WTC11 (cell line): Measurements from ENCODE around the gene SMAD3. TPM values are rescaled to one million over a fixed set of nuclear protein-coding genes. Genes with fewer than 3 reads are reported as not detected.

Source experiments
- ATAC-seq: fragments of 200-7000 bp; cut with Tn5 transposase; 2 replicates; pipeline ENCODE4 v1.10.0; 2021; ENCODE audit warnings: mild to moderate bottlenecking, moderate library complexity
- CTCF ChIA-PET: fragments of 300-600 bp; sonication (Branson Sonifier 250); formaldehyde crosslinking; loops from one replicate; lab custom pipeline; 2021; ENCODE audit warnings: antibody characterized with exemption; lab: Charles Lee
- POLR2A ChIA-PET: fragments of 350-600 bp; sonication (Branson Sonifier 250); formaldehyde crosslinking; loops from one replicate; lab custom pipeline; 2021; ENCODE audit warnings: antibody characterized with exemption; lab: Charles Lee
- DNase-seq: peaks from one replicate; pipeline ENCODE4 v3.0.0; 2021; ENCODE audit warnings: low spot score
- H3K27ac Mint-ChIP-seq: 2 replicates; pipeline ENCODE4 v1.8.0; 2021; ENCODE audit warnings: mixed read lengths
- H3K27me3 Mint-ChIP-seq: 2 replicates; pipeline ENCODE4 v1.8.0; 2021; ENCODE audit warnings: low read depth, mild to moderate bottlenecking, moderate library complexity, mixed read lengths
- H3K36me3 Mint-ChIP-seq: 2 replicates; pipeline ENCODE4 v1.8.0; 2021; ENCODE audit warnings: mixed read lengths
- H3K4me1 Mint-ChIP-seq: 2 replicates; pipeline ENCODE4 v1.8.0; 2022; ENCODE audit warnings: mixed read lengths
- H3K4me3 Mint-ChIP-seq: 2 replicates; pipeline ENCODE4 v1.8.0; 2021; ENCODE audit warnings: mild to moderate bottlenecking, moderate library complexity, mixed read lengths
- H3K9me3 Mint-ChIP-seq: 2 replicates; pipeline ENCODE4 v1.8.0; 2021; ENCODE audit warnings: mixed read lengths
- ATF3 ChIP-seq: sonication (generic); formaldehyde crosslinking; conservative IDR thresholded peaks from 2 replicates; pipeline ENCODE4 v1.8.1; 2022; ENCODE audit warnings: mild to moderate bottlenecking, missing genetic modification reagents
- E2F1 ChIP-seq: sonication (generic); formaldehyde crosslinking; IDR thresholded peaks from 2 replicates; pipeline ENCODE4 v1.8.0; 2022; ENCODE audit warnings: mild to moderate bottlenecking, missing genetic modification reagents
- E2F5 ChIP-seq: sonication (generic); formaldehyde crosslinking; IDR thresholded peaks from 2 replicates; pipeline ENCODE4 v1.8.1; 2022; ENCODE audit warnings: mild to moderate bottlenecking, moderate library complexity, missing genetic modification reagents
- ERG ChIP-seq: fragments of 250-450 bp; sonication (Bioruptor Pico); IDR thresholded peaks from 2 replicates; pipeline ENCODE4 v1.8.0; 2021; ENCODE audit warnings: mild to moderate bottlenecking
- ESRRA ChIP-seq: sonication (generic); formaldehyde crosslinking; IDR thresholded peaks from 2 replicates; pipeline ENCODE4 v1.8.1; 2022; ENCODE audit warnings: mild to moderate bottlenecking, missing genetic modification reagents, borderline replicate concordance
- FOXP1 ChIP-seq: sonication (generic); formaldehyde crosslinking; IDR thresholded peaks from 2 replicates; pipeline ENCODE4 v1.8.0; 2022; ENCODE audit warnings: missing genetic modification reagents, mild to moderate bottlenecking, moderate library complexity, borderline replicate concordance
- GABPB1 ChIP-seq: sonication (generic); formaldehyde crosslinking; IDR thresholded peaks from 2 replicates; pipeline ENCODE4 v1.8.1; 2023; ENCODE audit warnings: mild to moderate bottlenecking, missing genetic modification reagents
- GRHL2 ChIP-seq: fragments of 250-450 bp; sonication (Bioruptor Pico); IDR thresholded peaks from 2 replicates; pipeline ENCODE4 v1.8.0; 2022; ENCODE audit warnings: mild to moderate bottlenecking, moderate library complexity; ENCODE audit not compliant: insufficient replicate concordance, severe bottlenecking
- JAZF1 ChIP-seq: fragments of 250-450 bp; sonication (Bioruptor Pico); IDR thresholded peaks from 2 replicates; pipeline ENCODE4 v1.9.0; 2021; ENCODE audit warnings: moderate library complexity, mild to moderate bottlenecking, inconsistent platforms
- KAT7 ChIP-seq: sonication (generic); formaldehyde crosslinking; IDR thresholded peaks from 2 replicates; pipeline ENCODE4 v1.8.1; 2023; ENCODE audit warnings: missing genetic modification reagents, mild to moderate bottlenecking, borderline replicate concordance
- MAX ChIP-seq: sonication (generic); formaldehyde crosslinking; IDR thresholded peaks from 2 replicates; pipeline ENCODE4 v1.8.0; 2022; ENCODE audit warnings: mild to moderate bottlenecking, missing genetic modification reagents
- MYBL2 ChIP-seq: sonication (generic); formaldehyde crosslinking; IDR thresholded peaks from 2 replicates; pipeline ENCODE4 v1.8.1; 2023; ENCODE audit warnings: mild to moderate bottlenecking, moderate library complexity, missing genetic modification reagents
- NFATC4 ChIP-seq: fragments of 250-450 bp; sonication (Bioruptor Pico); IDR thresholded peaks from 2 replicates; pipeline ENCODE4 v1.9.0; 2021; ENCODE audit warnings: mild to moderate bottlenecking
- NR1H2 ChIP-seq: sonication (generic); formaldehyde crosslinking; IDR thresholded peaks from 2 replicates; pipeline ENCODE4 v1.9.0; 2021; ENCODE audit warnings: mild to moderate bottlenecking, moderate library complexity, missing genetic modification reagents
- NR2C2 ChIP-seq: sonication (generic); formaldehyde crosslinking; IDR thresholded peaks from 2 replicates; pipeline ENCODE4 v1.8.0; 2022; ENCODE audit warnings: mild to moderate bottlenecking, missing genetic modification reagents
- PRRX2 ChIP-seq: fragments of 250-450 bp; sonication (Bioruptor Pico); IDR thresholded peaks from 2 replicates; pipeline ENCODE4 v1.8.0; 2021; ENCODE audit warnings: mild to moderate bottlenecking
- SOX15 ChIP-seq: fragments of 250-450 bp; sonication (Bioruptor Pico); IDR thresholded peaks from 2 replicates; pipeline ENCODE4 v1.9.0; 2021; ENCODE audit warnings: mild to moderate bottlenecking
- TCF7 ChIP-seq: sonication (generic); formaldehyde crosslinking; IDR thresholded peaks from 2 replicates; pipeline ENCODE4 v1.8.0; 2022; ENCODE audit warnings: mild to moderate bottlenecking, low read depth, missing genetic modification reagents, moderate library complexity
- ZBTB21 ChIP-seq: sonication (generic); formaldehyde crosslinking; IDR thresholded peaks from 2 replicates; pipeline ENCODE4 v1.8.1; 2023; ENCODE audit warnings: mild to moderate bottlenecking, missing genetic modification reagents, borderline replicate concordance
- ZBTB43 ChIP-seq: sonication (generic); formaldehyde crosslinking; IDR thresholded peaks from 2 replicates; pipeline ENCODE4 v1.8.1; 2023; ENCODE audit warnings: mild to moderate bottlenecking, missing genetic modification reagents
- ZNF121 ChIP-seq: sonication (generic); formaldehyde crosslinking; IDR thresholded peaks from 2 replicates; pipeline ENCODE4 v1.8.0; 2023; ENCODE audit warnings: missing genetic modification reagents
- ZNF232 ChIP-seq: sonication (generic); formaldehyde crosslinking; IDR thresholded peaks from 2 replicates; pipeline ENCODE4 v1.8.0; 2022; ENCODE audit warnings: mild to moderate bottlenecking, missing genetic modification reagents
- ZNF512 ChIP-seq: sonication (generic); formaldehyde crosslinking; IDR thresholded peaks from 2 replicates; pipeline ENCODE4 v1.8.1; 2022; ENCODE audit warnings: missing genetic modification reagents, borderline replicate concordance
- total RNA-seq: library from RNA; stranded (reverse); gene quantifications from 3 replicates; pipeline ENCODE4 v1.2.3, GENCODE V29; 2021

Gene SMAD3
- total RNA-seq, 1 experiment from 2014 or later, result 34.6 TPM

- no peaks in the 10 kb centered on the region for H3K27me3 Mint-ChIP-seq
- CTCF ChIA-PET, result interaction anchor here (2.2 kb wide), 1 partner anchor 240 kb away, joined by 6 read pairs; no protein-coding TSS in a partner anchor
- DNase-seq (no peak), ATAC-seq (no peak)
- H3K36me3 Mint-ChIP-seq, result peaks cover 38% of the 10 kb centered on the region
- no peak overlapping the region for H3K27ac Mint-ChIP-seq
- H3K9me3 Mint-ChIP-seq, result no peaks in the 10 kb centered on the region
- no peaks in the 10 kb centered on the region for H3K4me1 Mint-ChIP-seq
- H3K4me3 Mint-ChIP-seq, result no peak overlapping the region
- POLR2A ChIA-PET, result interaction anchor here (0.5 to 0.6 kb wide), 2 partner anchors 26 kb away, joined by 3 to 8 read pairs; no protein-coding TSS in a partner anchor
- no peak for TF ChIP-seq MYBL2 (CRISPR knock-in tag)
These were observed 120.8 kb downstream of the SMAD3 start for GRCh38 chr15:67186226-67186649.

- ChIA-PET POLR2A (interaction anchor here (0.5 to 0.6 kb wide), 2 partner anchors 25 to 26 kb away, joined by 3 to 8 read pairs; no protein-coding TSS in a partner anchor), CTCF (interaction anchor here (2.2 kb wide), 1 partner anchor 240 kb away, joined by 6 read pairs; no protein-coding TSS in a partner anchor)
- DNase-seq (no peak), ATAC-seq (no peak)
- Mint-ChIP-seq H3K4me1 (no peaks in the 10 kb centered on the region), H3K4me3 (no peak overlapping the region), H3K9me3 (no peaks in the 10 kb centered on the region), H3K27ac (no peak overlapping the region), H3K36me3 (peaks cover 39% of the 10 kb centered on the region), H3K27me3 (no peaks in the 10 kb centered on the region)
- TF ChIP-seq ZNF232 (CRISPR knock-in tag) (no peak), ZNF512 (no peak), NFATC4 (CRISPR knock-in tag) (no peak), PRRX2 (CRISPR knock-in tag) (no peak), MAX (no peak), MYBL2 (CRISPR knock-in tag) (no peak), ATF3 (no peak), ZBTB43 (CRISPR knock-in tag) (no peak), ESRRA (CRISPR knock-in tag) (no peak), ERG (no peak), KAT7 (CRISPR knock-in tag) (no peak), JAZF1 (CRISPR knock-in tag) (no peak)
These were observed 121.3 kb downstream of the SMAD3 start for GRCh38 chr15:67186688-67187087.

- H3K9me3 Mint-ChIP-seq, result no peaks in the 10 kb centered on the region
- POLR2A ChIA-PET, result no interaction called here
- peaks cover 42% of the 10 kb centered on the region for H3K36me3 Mint-ChIP-seq
- TF ChIP-seq NR1H2 (CRISPR knock-in tag) (no peak), ZBTB21 (no peak), GABPB1 (CRISPR knock-in tag) (no peak), NR2C2 (no peak), TCF7 (no peak), E2F1 (CRISPR knock-in tag) (no peak), FOXP1 (no peak), ZNF121 (CRISPR knock-in tag) (no peak), ZNF232 (CRISPR knock-in tag) (no peak), GRHL2 (CRISPR knock-in tag) (no peak), SOX15 (no peak), E2F5 (no peak), PRRX2 (CRISPR knock-in tag) (no peak)
- no peaks in the 10 kb centered on the region for H3K4me1 Mint-ChIP-seq
- no peaks in the 10 kb centered on the region for H3K27me3 Mint-ChIP-seq
- DNase-seq, result no peak
- H3K4me3 Mint-ChIP-seq, result no peak overlapping the region
- no peak overlapping the region for H3K27ac Mint-ChIP-seq
- CTCF ChIA-PET, result interaction anchor here (2.2 kb wide), 1 partner anchor 241 kb away, joined by 6 read pairs; no protein-coding TSS in a partner anchor
- ATAC-seq, result no peak
These were observed 122.0 kb downstream of the SMAD3 start for GRCh38 chr15:67187351-67187854.
